ENCODE results near the gene TBC1D1. TPM values are rescaled to one million over a fixed set of nuclear protein-coding genes. Genes with fewer than 3 reads are reported as not detected.

Gene TBC1D1
- total and polyA plus RNA-seq, 8 donors: 16.2 to 41.0 (median 24.6) TPM

GRCh38 chr4:37902738-37903693, 12.1 kb downstream of the TBC1D1 start:
- DNase-seq (no peak), FAIRE-seq (no peak), ATAC-seq (peak; percentile 20 to 37 (median 26))
- WGBS, 2 donors: 37 to 42% methylated on average over 9 of the region's 9 CpGs
- intact Hi-C loops (cut with DNase I): no loop called here
- H3K4me3 ChIP-seq: peak overlapping the region in 3 of 4 donors; percentile 8 to 31 (median 12)
- H3K27me3 ChIP-seq: no peaks in the 10 kb centered on the region
- peaks cover 0 to 3% (median 0%) of the 10 kb centered on the region in 3 donors for H3K4me1 ChIP-seq
- TF ChIP-seq, protein P1, sequence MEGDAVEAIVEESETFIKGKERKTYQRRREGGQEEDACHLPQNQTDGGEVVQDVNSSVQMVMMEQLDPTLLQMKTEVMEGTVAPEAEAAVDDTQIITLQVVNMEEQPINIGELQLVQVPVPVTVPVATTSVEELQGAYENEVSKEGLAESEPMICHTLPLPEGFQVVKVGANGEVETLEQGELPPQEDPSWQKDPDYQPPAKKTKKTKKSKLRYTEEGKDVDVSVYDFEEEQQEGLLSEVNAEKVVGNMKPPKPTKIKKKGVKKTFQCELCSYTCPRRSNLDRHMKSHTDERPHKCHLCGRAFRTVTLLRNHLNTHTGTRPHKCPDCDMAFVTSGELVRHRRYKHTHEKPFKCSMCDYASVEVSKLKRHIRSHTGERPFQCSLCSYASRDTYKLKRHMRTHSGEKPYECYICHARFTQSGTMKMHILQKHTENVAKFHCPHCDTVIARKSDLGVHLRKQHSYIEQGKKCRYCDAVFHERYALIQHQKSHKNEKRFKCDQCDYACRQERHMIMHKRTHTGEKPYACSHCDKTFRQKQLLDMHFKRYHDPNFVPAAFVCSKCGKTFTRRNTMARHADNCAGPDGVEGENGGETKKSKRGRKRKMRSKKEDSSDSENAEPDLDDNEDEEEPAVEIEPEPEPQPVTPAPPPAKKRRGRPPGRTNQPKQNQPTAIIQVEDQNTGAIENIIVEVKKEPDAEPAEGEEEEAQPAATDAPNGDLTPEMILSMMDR (IDR thresholded peaks at IDR 0.05): no peak
- H3K9me3 ChIP-seq: no peaks in the 10 kb centered on the region
- no peak overlapping the region for H3K27ac ChIP-seq
- H3K36me3 ChIP-seq: no peaks in the 10 kb centered on the region

DNA sequence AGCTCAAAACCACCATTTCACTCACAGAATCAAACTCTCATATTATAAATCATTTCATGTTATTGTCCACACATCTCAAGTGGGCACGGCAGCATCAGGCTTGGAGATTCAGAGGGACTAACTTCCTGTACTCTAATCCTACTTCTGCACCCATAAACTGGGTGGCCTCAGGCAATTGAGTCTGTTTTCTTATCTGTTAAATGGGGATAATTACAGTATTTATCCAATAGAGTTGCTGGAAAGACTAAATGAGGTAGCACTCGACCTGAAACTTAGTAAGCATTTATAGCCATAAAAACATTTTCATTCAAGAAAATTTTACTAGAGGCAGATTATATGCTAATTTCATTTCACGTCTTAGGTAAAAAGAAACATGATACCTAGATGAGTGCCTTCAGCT, 13.0 kb downstream of the TBC1D1 start:
- peak overlapping the region in 3 of 4 donors; percentile 8 to 12 (median 8) for H3K4me3 ChIP-seq
- 50% methylated on average over 3 of the region's 3 CpGs for WGBS, 2 donors
- peaks cover 0 to 3% (median 0%) of the 10 kb centered on the region in 3 donors for H3K4me1 ChIP-seq
- no peaks in the 10 kb centered on the region for H3K9me3 ChIP-seq
- no peaks in the 10 kb centered on the region for H3K27me3 ChIP-seq
- intact Hi-C loops (cut with DNase I): no loop called here
- no peaks in the 10 kb centered on the region for H3K36me3 ChIP-seq
- ATAC-seq (no peak), DNase-seq (no peak), FAIRE-seq (no peak)
- no peak overlapping the region for H3K27ac ChIP-seq
- TF ChIP-seq, protein P1 (IDR thresholded peaks at IDR 0.05): no peak

- DNase-seq (no peak), FAIRE-seq (no peak), ATAC-seq (peak in 1 of 4 donors; percentile 24)
- WGBS, 2 donors: 61 to 77% methylated on average over 3 of the region's 3 CpGs
- Histone ChIP-seq H3K36me3 (no peaks in the 10 kb centered on the region), H3K4me1 (peaks cover 0 to 3% (median 0%) of the 10 kb centered on the region in 3 donors), H3K9me3 (no peaks in the 10 kb centered on the region), H3K27ac (no peak overlapping the region), H3K4me3 (no peak overlapping the region), H3K27me3 (no peaks in the 10 kb centered on the region)
- TF ChIP-seq, protein P1 (IDR thresholded peaks at IDR 0.05): no peak
- intact Hi-C loops (cut with DNase I): no loop called here
Observed at GRCh38 chr4:37904824-37905223, 13.9 kb downstream of the TBC1D1 start.

DNA sequence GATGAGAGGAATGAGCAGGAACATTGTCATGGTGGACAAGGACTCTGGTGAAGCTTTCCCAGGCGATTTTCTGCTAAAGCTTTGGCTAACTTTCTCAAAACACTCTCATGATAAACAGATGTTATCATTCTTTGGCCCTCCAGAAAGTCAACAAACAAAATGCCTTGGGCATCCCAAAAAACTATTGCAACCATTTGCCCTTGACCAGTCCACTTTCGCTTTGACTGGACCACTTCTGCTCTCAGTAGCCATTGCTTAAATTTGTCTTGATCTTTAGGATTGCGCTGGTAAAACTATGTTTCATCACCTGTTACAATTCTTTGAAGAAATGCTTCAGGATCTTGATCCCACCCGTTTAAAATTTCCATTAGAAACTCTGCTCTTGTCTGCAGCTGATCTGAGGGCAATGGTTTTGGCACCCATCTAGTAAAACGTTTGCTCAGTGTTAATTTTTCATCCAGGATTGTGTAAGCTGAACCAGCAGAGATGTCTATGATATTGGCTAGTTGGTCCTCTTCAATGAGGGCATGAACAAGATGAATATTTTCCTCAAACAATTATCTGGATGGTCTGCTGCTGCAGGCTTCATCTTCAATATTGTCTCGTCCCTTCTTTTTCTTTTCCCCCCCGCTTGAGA, 14.8 kb downstream of the TBC1D1 start:
- FAIRE-seq (no peak), ATAC-seq (peak in 1 of 4 donors; percentile 34), DNase-seq (no peak)
- Histone ChIP-seq H3K36me3 (no peaks in the 10 kb centered on the region), H3K9me3 (no peaks in the 10 kb centered on the region), H3K4me1 (peaks cover 0 to 3% (median 0%) of the 10 kb centered on the region in 3 donors), H3K4me3 (no peak overlapping the region), H3K27ac (no peak overlapping the region), H3K27me3 (no peaks in the 10 kb centered on the region)
- TF ChIP-seq, protein P1 (IDR thresholded peaks at IDR 0.05): no peak
- 60 to 64% methylated on average over 7 of the region's 7 CpGs for WGBS, 2 donors
- intact Hi-C loops (cut with DNase I): no loop called here

Data from pancreas (tissue), 10 donors.